Upper lobe of left lung (tissue), 4 donors: ENCODE results near the gene HSD11B1L.

ENCODE experiments used
- CTCF ChIP-seq, 6 experiments: fragments of 450-650 bp in 4 of 6; fragments of 200-600 bp in 2 of 6; sonication (generic) in 2 of 6; IDR thresholded peaks; one replicate each; pipeline ENCODE4 v1.5.1; 2016 to 2019; ENCODE audit warnings: antibody characterized with exemption in 6 of 6
- EP300 ChIP-seq, 4 donors: sonication (generic); formaldehyde crosslinking; IDR thresholded peaks; one replicate each; pipeline ENCODE4 v1.5.1; 2017; ENCODE audit warnings: antibody characterized with exemption in 4 of 4, control low read depth in 2 of 4
- POLR2A ChIP-seq, 4 donors: fragments of 450-650 bp; IDR thresholded peaks; one replicate each; pipeline ENCODE4 v1.5.1; 2016 to 2017; ENCODE audit warnings: antibody characterized with exemption in 4 of 4, mild to moderate bottlenecking in 2 of 4
- POLR2AphosphoS5 ChIP-seq, 2 donors: sonication (generic); formaldehyde crosslinking; IDR thresholded peaks; one replicate each; pipeline ENCODE4 v1.5.1; 2017; ENCODE audit warnings: antibody characterized with exemption in 2 of 2

GRCh38 chr19:5641171-5641570 is 39.7 kb upstream of the HSD11B1L start:
- TF ChIP-seq CTCF (IDR thresholded peaks at IDR 0.05) (no peak), POLR2A (IDR thresholded peaks at IDR 0.05) (no peak), POLR2AphosphoS5 (IDR thresholded peaks at IDR 0.05) (no peak), EP300 (IDR thresholded peaks at IDR 0.05) (no peak)
